Activated CD4-positive, CD25-positive, alpha-beta regulatory T cell treated with anti-CD3 and anti-CD28 coated beads, Interleukin-2, amount 50 U/mL, for 24 hours (primary cell): ENCODE results near the gene GTF3C6.
"Not testable (repeated sequence)": the region's sequence is repeated elsewhere in the genome, so short reads cannot be mapped to it uniquely, and the experiment has no call there.

Experiments
- ATAC-seq, 2 donors: fragments of 150-1000 bp; cut with Tn5 transposase; one replicate each; pipeline ENCODE4 v1.10.0; 2021; ENCODE audit warnings: mild to moderate bottlenecking in 1 of 2, moderate library complexity in 1 of 2

The GTF3C6 gene

GRCh38 chr6:110958329-110959192 is at the start of gene GTF3C6:
Gene GTF3C6, plus strand, starts transcription at chr6:110958706. Its CDS starts 64 bp downstream, at chr6:110958770.
- peak; percentile 97 to 98 for ATAC-seq

- ATAC-seq: no peak
Measured at GRCh38 chr6:110930781-110931180, 27.7 kb upstream of the GTF3C6 start.

- ATAC-seq: no peak
Measured at GRCh38 chr6:110933912-110934311, 24.6 kb upstream of the GTF3C6 start.

GRCh38 chr6:110934381-110934898 is 24.1 kb upstream of the GTF3C6 start:
- ATAC-seq: no peak

GRCh38 chr6:110935171-110935570 is 23.3 kb upstream of the GTF3C6 start:
- ATAC-seq: no peak

GRCh38 chr6:110938171-110938570 is 20.3 kb upstream of the GTF3C6 start:
- no peak for ATAC-seq

DNA sequence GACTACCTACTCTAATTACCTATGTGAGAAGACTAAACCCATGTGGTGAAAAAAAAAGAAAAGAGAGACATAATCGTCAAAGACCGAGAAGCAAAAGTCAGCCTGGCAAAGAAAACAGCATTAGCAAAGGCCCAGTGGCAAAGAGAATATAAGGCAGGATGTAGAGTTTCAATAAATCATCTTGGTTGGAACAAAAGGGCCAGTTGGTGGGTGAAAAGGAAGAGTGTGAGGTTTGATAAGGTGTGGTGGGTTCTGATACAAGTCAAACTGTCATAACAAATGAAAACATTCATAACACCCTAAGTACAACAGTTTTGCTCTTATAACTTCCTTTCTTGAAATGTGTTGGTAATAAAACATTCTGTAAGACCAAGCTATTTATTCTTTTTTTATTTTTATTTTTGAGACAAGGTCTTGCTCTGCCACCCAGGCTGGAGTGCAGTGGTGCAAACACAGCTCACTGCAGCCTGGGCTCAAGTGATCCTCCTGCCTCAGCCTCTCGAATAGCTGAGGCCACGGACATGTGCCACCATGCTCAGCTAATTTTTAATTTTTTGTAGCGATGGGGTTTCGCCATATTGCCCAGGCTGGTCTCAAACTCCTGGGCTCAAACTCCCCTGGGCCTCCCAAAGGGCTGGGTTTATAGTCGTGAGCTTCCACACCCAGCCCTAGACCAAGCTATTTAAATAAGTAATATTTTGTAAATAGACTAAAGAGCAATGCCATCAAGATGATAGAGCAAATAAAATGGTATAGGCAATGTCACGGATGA is 18.9 kb upstream of the GTF3C6 start:
- peak in 1 of 2 donors; percentile 61 for ATAC-seq

DNA sequence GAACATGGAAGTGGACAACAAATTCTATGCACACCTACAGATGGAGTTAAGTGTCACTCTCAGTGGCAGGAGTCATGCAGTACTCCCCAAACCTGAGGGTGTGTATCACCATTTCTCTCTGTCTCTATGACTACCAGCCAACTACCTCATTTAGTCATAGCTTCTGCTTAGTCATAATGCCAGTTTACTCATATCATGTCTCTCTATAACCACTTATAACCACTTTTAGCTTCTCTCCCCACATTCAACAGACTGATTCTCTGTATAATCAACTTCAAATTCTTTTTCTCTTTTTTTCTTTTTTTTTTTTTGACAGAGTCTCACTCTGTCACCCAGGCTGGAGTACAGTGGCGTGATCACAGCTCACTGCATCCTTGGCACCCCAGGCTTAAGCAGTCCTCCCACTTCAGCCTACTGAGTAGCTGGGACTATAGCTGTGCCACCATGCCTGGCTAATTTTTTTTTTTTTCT is 13.8 kb upstream of the GTF3C6 start:
- ATAC-seq: peak; percentile 99

- ATAC-seq: no peak
Measured at GRCh38 chr6:110946498-110946897, 12.0 kb upstream of the GTF3C6 start.

GRCh38 chr6:110949679-110950285 is 8.7 kb upstream of the GTF3C6 start:
- no peak for ATAC-seq

- ATAC-seq: no peak
Measured at GRCh38 chr6:110950440-110950839, 8.1 kb upstream of the GTF3C6 start.

GRCh38 chr6:110951008-110951407 is 7.5 kb upstream of the GTF3C6 start:
- ATAC-seq: no peak

- ATAC-seq: no peak
Measured at GRCh38 chr6:110951986-110952794, 6.3 kb upstream of the GTF3C6 start.

GRCh38 chr6:110953633-110954303 is 4.7 kb upstream of the GTF3C6 start:
- no peak for ATAC-seq

GRCh38 chr6:110960014-110960390 is 1.5 kb downstream of the GTF3C6 start:
- ATAC-seq: no peak

- ATAC-seq: not testable (repeated sequence)
Measured at GRCh38 chr6:110962636-110963035, 4.1 kb downstream of the GTF3C6 start.

GRCh38 chr6:110965629-110966229 is 7.2 kb downstream of the GTF3C6 start:
- ATAC-seq: no peak

- not testable (repeated sequence) for ATAC-seq
Measured at GRCh38 chr6:110968661-110969060, 10.2 kb downstream of the GTF3C6 start.

DNA sequence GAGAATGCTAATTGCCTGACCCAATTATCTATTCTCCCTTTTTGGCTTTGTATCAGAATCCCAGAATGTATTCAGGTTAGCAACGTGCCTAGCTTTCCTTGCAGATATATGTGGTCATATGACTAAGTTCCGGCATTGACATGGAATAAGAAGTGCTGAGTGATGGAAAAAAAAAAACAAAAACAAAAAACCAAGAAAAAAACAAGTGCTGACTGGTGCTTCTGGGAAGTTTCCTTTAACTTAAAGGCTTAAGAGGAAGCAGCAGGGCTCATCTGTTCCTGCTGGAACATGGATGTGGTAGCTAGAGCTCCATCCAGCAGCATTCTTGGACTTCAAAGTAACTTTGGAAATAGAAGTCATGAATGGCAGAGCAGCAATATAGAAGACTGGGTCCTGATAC is 13.0 kb downstream of the GTF3C6 start:
- ATAC-seq: no peak

- no peak for ATAC-seq
Measured at GRCh38 chr6:110976575-110976974, 18.1 kb downstream of the GTF3C6 start.

DNA sequence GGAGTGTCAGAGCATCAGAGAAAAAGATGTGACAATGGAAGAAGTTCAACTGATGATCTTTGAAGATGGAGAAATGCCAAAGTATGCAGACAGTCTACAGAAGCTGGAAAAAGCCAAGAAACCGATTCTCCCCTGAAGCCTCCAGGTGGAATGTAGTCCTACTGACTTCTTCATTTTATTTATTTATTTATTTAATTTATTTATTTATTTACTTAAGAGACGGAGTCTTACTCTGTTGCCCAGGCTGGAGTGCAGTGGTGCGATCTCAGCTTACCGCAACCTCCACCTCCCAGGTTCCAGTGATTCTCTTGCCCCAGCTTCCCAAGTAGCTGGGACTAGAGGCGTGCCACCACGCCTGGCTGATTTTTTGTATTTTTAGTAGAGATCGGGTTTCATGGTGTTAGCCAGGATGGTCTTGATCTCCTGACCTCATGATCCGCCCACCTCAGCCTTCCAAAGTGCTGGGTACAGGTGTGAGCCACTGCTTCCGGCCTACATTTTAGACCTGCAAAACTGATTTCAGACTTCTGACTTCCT is 21.1 kb downstream of the GTF3C6 start:
- no peak for ATAC-seq
